HG03457 (cell line): ENCODE results near the gene CBARP.
"Not testable (repeated sequence)": the region's sequence is repeated elsewhere in the genome, so short reads cannot be mapped to it uniquely, and the experiment has no call there.

Experiments used
- ATAC-seq: cut with Tn5 transposase; IDR thresholded peaks from one replicate; pipeline ENCODE4 v1.9.1; 2021; ENCODE audit warnings: moderate number of reproducible peaks; ENCODE audit not compliant: unreplicated experiment

CBARP gene

GRCh38 chr19:1252821-1253513 is 15.2 kb upstream of the CBARP start:
- ATAC-seq = no peak

GRCh38 chr19:1252221-1252820 is 14.5 kb upstream of the CBARP start:
- no peak for ATAC-seq

- no peak for ATAC-seq
Observed at GRCh38 chr19:1251330-1252220, 13.8 kb upstream of the CBARP start.

GRCh38 chr19:1250437-1251260 is 12.8 kb upstream of the CBARP start:
- ATAC-seq = no peak

- no peak for ATAC-seq
Observed at GRCh38 chr19:1249990-1250436, 12.2 kb upstream of the CBARP start.

GRCh38 chr19:1249298-1249989 is 11.6 kb upstream of the CBARP start:
- peak; percentile 26 for ATAC-seq

GRCh38 chr19:1248786-1249297 is 11.0 kb upstream of the CBARP start:
- ATAC-seq = peak; percentile 16

- peak; percentile 10 for ATAC-seq
Observed at GRCh38 chr19:1248139-1248785, 10.5 kb upstream of the CBARP start, which contains the start of gene MIDN. MIDN (plus strand) TSS chr19:1248583; CDS start chr19:1250297, 1,714 bp downstream.

- no peak for ATAC-seq
Observed at GRCh38 chr19:1247748-1248138, 9.9 kb upstream of the CBARP start.

GRCh38 chr19:1246265-1247087 is 8.7 kb upstream of the CBARP start:
- ATAC-seq = not testable (repeated sequence)

- no peak for ATAC-seq
Observed at GRCh38 chr19:1245494-1246264, 7.9 kb upstream of the CBARP start.

- no peak for ATAC-seq
Observed at GRCh38 chr19:1244693-1245451, 7.1 kb upstream of the CBARP start.

GRCh38 chr19:1243768-1244692 is 6.2 kb upstream of the CBARP start:
- no peak for ATAC-seq

GRCh38 chr19:1241417-1242095 is 3.8 kb upstream of the CBARP start, which contains the start of gene ATP5F1D:
ATP5F1D (plus strand) TSS chr19:1241751; CDS start chr19:1241851, 100 bp downstream.
- ATAC-seq = peak; percentile 37

GRCh38 chr19:1240925-1241324 is 3.1 kb upstream of the CBARP start:
- ATAC-seq = no peak
